ENCODE measurements around the gene NDUFB10. TPM values are rescaled to one million over a fixed set of nuclear protein-coding genes. Genes with fewer than 3 reads are reported as not detected.

The NDUFB10 gene
- total RNA-seq, 1 donor from 2014 or later = 95.0 TPM

DNA sequence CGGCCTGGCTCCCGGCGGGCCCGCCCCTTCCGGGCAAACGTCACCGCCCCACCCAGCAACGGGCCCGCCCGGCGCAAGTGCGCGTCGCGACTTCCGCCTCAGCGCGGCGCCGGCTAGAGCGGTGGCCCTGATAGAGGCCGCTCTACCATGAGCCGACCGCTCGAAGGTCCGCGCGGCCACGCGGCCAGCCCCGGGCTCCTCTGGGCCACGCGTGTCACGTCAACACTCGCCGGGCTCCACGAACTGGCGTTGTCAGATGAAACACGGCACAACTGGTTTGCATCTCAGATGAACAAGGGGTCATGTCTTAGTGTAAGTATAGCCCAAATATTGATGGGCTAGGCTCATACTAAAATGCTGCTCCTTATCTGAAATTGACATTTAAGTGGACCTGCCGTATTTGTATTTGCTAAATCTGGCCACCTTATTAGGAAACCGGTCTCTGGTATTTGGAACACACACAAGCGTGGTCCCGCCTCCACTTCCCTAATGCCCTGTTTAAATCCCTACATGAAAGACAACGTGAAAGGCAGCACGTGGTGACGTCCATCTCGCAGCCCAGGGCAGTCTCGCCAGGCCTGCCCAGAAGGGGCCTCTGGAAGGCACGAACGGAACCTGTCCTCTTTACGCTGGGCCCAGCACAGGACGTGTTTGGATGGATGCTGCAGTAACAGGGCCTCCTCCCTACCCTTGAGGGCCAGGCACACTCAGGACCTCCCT lies 50.6 kb downstream of the NDUFB10 start, which contains the start of gene ZNF598:
Gene ZNF598 (minus strand): TSS at position 31 of the 720 bp plus-strand sequence.
- Mint-ChIP-seq H3K27ac (peak within 1 kb of the TSS; percentile 98), H3K4me1 (peaks cover 27% of the 10 kb centered on the region), H3K9me3 (no peaks in the 10 kb centered on the region), H3K4me3 (peak within 1 kb of the TSS; percentile 82), H3K27me3 (ENCODE audit: low read depth) (no peaks in the 10 kb centered on the region), H3K36me3 (no peaks in the 10 kb centered on the region)
- peak; percentile 73 to 84 for DNase-seq (ENCODE audit: low spot score in 2 of 2, unreplicated experiment in 2 of 2)
- TF ChIP-seq, protein P1, sequence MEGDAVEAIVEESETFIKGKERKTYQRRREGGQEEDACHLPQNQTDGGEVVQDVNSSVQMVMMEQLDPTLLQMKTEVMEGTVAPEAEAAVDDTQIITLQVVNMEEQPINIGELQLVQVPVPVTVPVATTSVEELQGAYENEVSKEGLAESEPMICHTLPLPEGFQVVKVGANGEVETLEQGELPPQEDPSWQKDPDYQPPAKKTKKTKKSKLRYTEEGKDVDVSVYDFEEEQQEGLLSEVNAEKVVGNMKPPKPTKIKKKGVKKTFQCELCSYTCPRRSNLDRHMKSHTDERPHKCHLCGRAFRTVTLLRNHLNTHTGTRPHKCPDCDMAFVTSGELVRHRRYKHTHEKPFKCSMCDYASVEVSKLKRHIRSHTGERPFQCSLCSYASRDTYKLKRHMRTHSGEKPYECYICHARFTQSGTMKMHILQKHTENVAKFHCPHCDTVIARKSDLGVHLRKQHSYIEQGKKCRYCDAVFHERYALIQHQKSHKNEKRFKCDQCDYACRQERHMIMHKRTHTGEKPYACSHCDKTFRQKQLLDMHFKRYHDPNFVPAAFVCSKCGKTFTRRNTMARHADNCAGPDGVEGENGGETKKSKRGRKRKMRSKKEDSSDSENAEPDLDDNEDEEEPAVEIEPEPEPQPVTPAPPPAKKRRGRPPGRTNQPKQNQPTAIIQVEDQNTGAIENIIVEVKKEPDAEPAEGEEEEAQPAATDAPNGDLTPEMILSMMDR (IDR thresholded peaks at IDR 0.05; ENCODE audit: unreplicated experiment) = no peak

Other genes with a start within 250 kb of the NDUFB10 start
- gene NME3, start 188.0 kb upstream of the NDUFB10 start, total RNA-seq = 56.6 to 58.4 TPM (median 57.7 TPM) in 3 replicates
- gene EME2, start 186.7 kb upstream of the NDUFB10 start, total RNA-seq = 32.3 to 41.5 TPM (median 35.2 TPM) in 3 replicates
- 62.2 to 65.3 TPM (median 63.9 TPM) in 3 replicates for gene MRPS34, start 186.4 kb upstream of the NDUFB10 start, total RNA-seq
- gene SPSB3, start 177.0 kb upstream of the NDUFB10 start, total RNA-seq = 49.6 to 51.4 TPM (median 50.0 TPM) in 3 replicates
- gene NUBP2, start 176.6 kb upstream of the NDUFB10 start, total RNA-seq = 62.9 to 65.3 TPM (median 63.6 TPM) in 3 replicates
- gene IGFALS, start 165.8 kb upstream of the NDUFB10 start, total RNA-seq = 0.34 to 0.63 TPM (median 0.35 TPM) in 3 replicates
- 27.8 to 29.8 TPM (median 29.7 TPM) in 3 replicates for gene HAGH, start 132.7 kb upstream of the NDUFB10 start, total RNA-seq
- gene FAHD1, start 132.3 kb upstream of the NDUFB10 start, total RNA-seq = 21.3 to 24.1 TPM (median 23.1 TPM) in 3 replicates
- gene MEIOB, start 87.4 kb upstream of the NDUFB10 start, total RNA-seq = not detected in 3 replicates
- gene HS3ST6, start 41.1 kb upstream of the NDUFB10 start, total RNA-seq = 0.22 to 0.36 TPM in 2 of 3 replicates, not detected in the other
- gene MSRB1, start 16.3 kb upstream of the NDUFB10 start, total RNA-seq = 13.1 to 14.1 TPM (median 13.4 TPM) in 3 replicates
- gene RPL3L, start 4.8 kb upstream of the NDUFB10 start, total RNA-seq = 0.40 to 0.45 TPM in 2 of 3 replicates, not detected in the other
- gene RPS2, start 5.3 kb downstream of the NDUFB10 start, total RNA-seq = 2,265 to 2,496 TPM (median 2,379 TPM) in 3 replicates
- not detected in 3 replicates for gene RNF151, start 7.3 kb downstream of the NDUFB10 start, total RNA-seq
- 35.5 to 40.6 TPM (median 37.2 TPM) in 3 replicates for gene TBL3, start 12.5 kb downstream of the NDUFB10 start, total RNA-seq
- gene NOXO1, start 21.9 kb downstream of the NDUFB10 start, total RNA-seq = 0.42 to 1.3 TPM (median 0.73 TPM) in 3 replicates
- 22.8 to 26.5 TPM (median 23.7 TPM) in 3 replicates for gene GFER, start 24.7 kb downstream of the NDUFB10 start, total RNA-seq
- gene SYNGR3, start 30.4 kb downstream of the NDUFB10 start, total RNA-seq = 0.49 to 1.3 TPM (median 1.0 TPM) in 3 replicates
- 50.6 to 52.7 TPM (median 52.7 TPM) in 3 replicates for gene ZNF598, start 50.3 kb downstream of the NDUFB10 start, total RNA-seq
- 14.0 to 16.1 TPM (median 15.4 TPM) in 3 replicates for gene NPW, start 60.2 kb downstream of the NDUFB10 start, total RNA-seq
- 48.1 to 55.1 TPM (median 51.3 TPM) in 3 replicates for gene NHERF2, start 67.4 kb downstream of the NDUFB10 start, total RNA-seq
- gene NTHL1, start 88.3 kb downstream of the NDUFB10 start, total RNA-seq = 27.6 to 31.1 TPM (median 29.7 TPM) in 3 replicates
- 242 to 250 TPM (median 243 TPM) in 3 replicates for gene TSC2, start 88.4 kb downstream of the NDUFB10 start, total RNA-seq
- 173 to 183 TPM (median 175 TPM) in 3 replicates for gene PKD1, start 176.4 kb downstream of the NDUFB10 start, total RNA-seq
- gene RAB26, start 189.1 kb downstream of the NDUFB10 start, total RNA-seq = 1.1 to 1.5 TPM (median 1.3 TPM) in 3 replicates
- 63.1 to 68.5 TPM (median 66.1 TPM) in 3 replicates for gene TRAF7, start 196.2 kb downstream of the NDUFB10 start, total RNA-seq
- 8.9 to 9.8 TPM (median 9.8 TPM) in 3 replicates for gene CASKIN1, start 237.1 kb downstream of the NDUFB10 start, total RNA-seq
- 45.9 to 49.0 TPM (median 47.2 TPM) in 3 replicates for gene MLST8, start 245.9 kb downstream of the NDUFB10 start, total RNA-seq